ENCODE results near the gene NFIC. TPM values are rescaled to one million over a fixed set of nuclear protein-coding genes. Genes with fewer than 3 reads are reported as not detected.

The NFIC gene
- polyA plus RNA-seq, 5 donors = 31.3 to 72.3 (median 36.8) TPM

DNA sequence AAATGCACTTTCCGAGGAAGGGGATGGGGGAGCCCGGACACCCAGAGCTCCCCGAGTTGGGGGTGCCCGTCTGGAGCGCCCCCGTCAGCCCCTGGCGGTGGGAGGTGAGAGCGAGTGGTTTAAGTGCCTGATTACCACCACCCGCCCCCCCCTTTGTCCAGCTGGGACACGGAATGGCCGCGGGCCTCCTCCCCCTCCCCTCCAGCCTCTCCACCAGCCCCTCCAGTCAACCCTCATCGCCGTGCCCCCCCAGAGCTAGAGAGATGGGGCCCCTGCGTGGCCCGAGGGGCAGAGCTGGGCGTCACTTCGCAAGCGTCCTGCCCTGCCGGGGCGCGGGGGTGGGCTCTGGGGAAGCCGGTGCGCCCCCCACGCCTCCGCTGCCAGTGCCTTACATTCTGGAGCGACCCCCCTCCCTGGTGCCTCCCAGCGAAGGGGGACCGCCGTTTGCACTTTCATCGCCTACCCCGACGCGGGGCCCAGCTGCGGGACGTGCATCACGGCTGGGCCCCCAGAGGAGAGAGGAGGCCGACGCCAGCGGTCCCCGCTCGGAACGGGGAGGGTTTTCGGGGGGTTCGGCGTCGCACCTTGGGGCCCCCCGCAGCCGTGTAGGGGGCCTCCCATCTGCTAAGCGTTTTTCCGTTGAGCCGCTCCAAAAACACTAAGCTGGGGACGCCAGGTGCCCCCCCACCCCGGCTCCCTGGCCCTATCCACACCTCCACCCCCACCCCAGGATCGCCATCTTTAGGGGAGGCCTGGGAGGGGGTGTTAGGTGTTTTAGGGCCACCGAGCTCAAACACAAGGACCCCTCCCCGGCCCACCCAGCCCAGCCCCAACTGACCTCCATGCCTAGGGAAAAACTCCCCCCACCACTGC, 97.6 kb downstream of the NFIC start:
- no peak for DNase-seq

DNA sequence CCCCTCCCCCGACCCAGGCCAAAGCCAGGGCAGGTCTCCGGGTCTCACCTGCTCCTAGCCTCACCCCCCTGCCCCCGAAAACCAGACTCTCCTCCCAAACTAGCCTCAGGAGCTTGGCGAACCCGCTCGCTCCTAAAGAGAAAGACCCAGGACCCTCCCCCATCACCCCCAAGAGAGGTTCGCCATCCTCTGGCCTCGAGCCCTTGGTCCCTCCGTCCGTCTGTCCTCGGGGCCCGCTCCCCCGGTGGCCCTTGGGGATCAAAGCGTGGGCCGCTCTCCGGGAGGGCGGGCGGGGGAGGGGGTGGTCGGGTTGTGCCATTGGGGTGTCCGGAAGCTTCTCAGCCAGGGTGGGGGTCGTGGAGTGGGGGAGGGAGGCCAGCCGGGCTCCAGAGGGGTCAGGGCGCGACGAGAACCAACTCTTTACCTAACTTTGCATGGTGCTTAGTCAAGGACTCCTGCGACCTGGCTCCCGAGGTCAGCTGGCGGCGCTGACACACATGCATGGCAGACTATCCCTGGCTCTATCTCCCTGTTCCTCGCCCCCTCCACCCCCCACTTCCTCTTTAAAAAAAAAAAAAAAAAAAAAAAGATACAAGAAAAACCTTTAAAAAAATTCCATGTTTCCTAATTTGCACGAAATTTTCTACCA, 98.3 kb downstream of the NFIC start:
- no peak for DNase-seq

DNA sequence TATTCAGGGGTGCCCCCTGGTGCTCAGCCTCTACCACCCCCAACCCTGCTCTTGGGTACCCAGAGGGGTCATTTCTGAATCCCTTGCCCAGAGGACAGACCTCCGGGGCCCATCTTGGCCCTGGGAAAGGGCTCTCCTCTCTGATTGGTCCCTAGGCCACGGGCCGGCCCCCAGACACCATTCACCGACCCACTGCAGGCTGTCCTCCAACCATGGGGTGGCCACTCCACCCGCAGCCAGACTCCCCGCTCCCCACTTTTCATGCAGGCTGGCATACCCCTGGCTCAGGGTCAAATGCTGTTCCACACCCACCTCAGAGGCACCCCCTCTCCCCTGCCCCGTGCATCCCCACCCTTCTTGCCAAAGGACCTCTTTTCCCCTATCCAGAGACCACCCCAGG, 99.2 kb downstream of the NFIC start:
- no peak for DNase-seq

DNA sequence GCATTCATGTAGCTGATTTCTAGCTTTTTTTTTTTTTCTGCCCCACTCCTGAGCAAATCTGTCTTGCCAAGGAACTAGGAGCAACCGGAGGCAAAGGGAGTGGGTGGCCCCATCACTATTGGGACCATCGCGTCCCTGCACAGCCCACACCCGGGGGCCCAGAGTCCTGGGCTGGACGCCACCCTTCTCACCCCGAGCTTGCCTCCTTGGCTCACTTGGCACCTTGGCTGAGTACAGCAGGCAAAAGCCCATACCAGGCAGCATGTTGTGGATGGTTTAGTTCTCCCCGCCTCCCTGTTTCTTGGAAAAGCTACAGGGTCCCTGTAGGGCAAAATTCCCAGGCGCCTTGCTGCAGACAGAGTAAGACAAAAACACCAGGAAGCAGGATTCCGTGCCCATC, 100.3 kb downstream of the NFIC start:
- DNase-seq = no peak

DNA sequence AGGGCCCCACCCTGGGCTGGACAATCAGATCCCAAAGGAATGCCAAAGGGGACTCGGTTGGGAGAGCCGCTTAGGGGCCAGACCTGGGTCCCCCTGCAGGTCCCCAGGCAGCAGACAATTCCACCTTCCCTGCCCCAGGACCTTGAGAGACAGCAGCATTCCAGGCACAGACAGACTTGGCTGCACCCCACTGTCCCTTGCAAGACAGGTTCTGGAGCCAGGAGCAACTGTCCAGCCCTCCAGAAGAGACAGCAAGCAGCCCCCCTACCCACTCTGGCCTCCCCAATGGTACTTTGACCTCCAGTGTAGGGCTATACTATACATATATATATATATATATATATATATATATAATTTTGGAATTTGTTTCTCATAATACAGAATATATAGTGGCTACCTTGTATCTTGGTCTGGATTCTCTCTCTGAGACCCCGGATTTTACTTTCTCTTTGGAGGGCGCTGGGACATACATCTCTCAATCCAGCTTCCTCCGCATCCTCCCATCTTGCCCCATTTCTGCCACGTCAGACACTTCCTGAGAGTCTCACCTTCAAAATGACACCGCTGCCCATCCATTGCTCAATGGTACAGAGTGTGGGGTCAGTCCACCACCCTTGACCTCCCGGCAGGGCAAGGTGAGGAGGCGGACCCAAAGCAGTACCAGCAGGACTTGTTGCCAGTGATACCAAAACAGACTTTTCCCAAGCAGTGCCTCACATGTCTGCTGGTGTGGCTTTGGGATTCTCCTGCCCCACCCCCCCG, 101.2 kb downstream of the NFIC start:
- no peak for DNase-seq

DNA sequence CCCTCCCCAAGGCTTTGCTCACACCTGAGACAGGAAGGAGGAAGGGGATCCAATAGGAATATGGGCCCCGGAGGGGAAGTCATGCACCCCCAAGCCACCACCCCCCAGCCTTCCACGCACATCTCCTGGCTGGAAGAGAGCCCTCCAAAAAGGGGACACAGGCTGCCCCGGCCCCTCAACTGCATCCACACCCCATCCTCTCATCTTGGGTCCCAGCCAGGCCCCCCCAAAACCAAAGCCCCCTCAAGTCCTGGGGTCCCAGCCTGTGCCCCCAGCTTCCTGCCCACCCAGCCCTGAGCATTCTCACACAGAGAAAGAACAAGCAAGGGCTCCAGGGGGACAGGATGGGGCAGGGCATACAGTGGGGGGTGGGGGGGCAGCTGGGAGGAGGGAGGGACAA, 101.8 kb downstream of the NFIC start:
- no peak for DNase-seq

DNA sequence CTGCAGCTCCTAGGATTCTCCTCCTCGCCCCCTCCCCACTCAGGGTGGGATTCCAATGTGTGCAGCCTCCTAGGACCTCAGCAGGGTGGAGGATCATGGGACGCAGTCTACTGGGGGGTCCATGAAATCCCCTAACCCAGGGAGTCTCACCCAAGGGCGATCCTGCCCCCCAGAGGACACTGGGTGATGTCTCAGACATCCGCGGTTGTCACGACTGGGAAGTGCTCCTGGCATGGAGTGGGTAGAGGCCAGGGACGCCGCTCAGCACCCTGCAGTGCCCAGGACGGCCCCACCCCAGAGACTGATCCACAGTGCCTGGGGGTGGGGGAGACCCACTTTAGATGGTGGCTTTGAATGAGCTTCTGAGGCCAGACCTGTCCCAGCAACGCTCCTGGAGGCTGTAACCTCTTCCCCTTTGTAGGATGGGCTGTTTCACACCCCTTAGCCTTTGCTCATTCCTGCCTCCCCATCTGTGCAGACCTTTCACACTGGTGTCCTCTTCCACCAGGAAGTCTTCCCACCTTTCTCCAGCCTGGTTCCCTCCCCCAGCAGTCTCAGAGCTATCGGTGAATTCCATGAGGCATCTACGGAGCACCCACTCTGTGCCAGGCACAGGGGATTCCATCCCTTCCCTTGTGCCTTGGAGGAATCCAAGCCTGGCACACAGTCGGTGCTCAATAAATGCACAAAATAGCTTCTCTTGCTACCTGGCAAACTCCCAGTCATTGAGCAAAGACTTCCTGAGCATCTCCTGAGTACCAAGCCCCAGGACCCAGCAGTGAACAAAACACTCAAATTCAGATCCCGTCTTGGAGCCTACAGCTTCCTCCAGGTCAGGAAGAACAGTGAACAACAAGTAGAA, 103.5 kb downstream of the NFIC start:
- no peak for DNase-seq

DNA sequence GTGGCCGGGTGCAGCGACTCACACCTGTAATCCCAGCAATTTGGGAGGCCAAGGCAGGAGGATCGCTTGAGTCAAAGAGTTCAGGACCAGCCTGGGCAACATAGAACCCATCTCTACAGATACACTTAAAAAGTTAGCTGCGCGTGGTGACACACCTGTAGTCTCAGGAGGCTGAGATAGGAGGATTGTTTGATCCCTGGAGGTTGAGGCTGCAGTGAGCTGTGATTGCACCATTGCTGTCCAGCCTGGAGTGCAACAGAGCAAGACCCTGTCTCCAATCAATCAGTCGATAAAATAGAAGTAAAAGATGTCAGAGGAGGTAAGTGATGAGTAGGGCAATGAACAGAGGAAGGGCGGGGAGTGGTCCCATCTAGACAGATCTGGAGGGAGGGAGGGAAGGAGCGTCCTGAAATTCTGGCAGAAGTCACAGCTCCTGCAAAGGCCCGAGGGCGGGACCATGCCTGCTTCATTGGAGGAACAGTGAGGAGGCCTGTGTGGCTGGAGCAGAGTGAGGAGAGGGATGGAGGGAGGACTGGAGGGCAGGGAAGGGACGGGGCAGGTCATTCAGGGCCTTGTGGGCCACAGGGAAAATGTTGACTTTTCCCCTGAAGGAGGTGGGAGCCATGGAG, 104.2 kb downstream of the NFIC start:
- no peak for DNase-seq

DNA sequence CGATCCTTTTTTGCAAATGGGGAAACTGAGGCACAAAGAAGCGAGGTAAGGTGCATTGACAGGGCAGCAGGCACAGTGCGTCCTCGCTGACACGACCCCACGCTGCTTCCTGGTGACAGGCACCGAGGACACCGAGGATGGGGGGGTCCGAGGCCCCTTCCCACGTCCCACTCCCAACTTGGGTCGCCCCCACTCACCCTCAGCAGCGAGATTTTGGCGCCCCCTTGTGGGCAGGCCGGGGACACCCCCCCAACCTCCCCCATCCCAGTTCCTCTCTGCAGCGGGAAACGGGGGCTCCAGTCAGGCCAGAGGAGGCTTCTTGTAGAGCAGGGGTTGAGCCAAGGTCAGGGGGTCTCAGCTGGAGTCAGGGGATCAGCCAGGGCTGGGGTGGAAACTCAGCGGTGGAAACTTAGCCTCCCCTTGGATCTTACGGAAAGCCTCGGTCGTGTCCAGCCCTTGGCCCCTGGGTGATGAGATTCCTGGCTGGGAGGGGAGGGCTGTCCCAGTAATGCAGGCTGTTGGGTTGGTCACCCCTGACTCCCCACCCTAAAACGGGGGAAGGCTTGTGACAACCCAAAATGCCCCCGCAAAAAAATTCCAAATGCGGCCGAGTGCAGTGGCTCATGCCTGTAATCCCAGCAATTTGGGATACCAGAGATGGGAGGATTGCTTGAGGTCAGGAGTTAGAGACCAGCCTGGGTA, 105.7 kb downstream of the NFIC start:
- DNase-seq = no peak

DNA sequence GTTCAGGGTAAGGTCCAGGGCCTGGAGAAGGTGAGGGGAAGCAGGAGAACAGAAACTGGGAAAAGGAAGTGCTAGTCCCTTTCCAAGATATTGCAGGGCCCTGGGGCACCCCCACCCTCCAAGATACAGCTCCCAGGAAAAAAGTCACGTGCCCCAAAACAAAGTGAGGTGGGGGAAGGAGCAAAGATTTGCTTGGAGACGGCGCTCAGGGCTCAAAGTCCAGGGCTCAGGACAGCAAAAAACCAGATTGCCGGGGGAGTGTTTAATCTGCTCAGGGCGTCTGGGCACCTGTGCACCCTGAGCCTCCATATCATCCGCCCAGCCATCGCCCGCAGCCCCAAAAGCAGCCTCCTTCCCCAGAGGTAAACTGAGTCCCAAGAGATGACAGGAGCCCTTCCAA, 107.6 kb downstream of the NFIC start:
- no peak for DNase-seq

DNA sequence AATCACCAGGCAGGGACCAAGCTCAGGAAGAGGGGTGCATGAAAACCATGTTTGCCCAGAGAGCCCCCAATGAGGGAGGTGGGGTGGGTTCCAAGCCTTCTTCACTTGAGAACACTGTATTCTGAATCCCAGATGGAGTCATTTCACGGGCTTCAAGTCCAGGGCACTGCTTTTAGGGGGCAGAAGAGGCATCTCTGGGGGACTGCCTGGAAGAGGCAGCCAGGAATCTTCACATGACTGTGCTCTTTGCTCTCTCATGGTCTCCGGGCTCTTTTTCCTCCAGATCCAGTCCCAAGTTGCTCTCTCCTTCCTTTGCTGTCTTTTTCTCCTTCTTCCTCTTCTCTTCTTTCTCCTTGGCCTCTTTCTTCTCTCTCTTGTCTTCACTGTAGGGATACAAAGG, 108.2 kb downstream of the NFIC start:
- DNase-seq = no peak

DNA sequence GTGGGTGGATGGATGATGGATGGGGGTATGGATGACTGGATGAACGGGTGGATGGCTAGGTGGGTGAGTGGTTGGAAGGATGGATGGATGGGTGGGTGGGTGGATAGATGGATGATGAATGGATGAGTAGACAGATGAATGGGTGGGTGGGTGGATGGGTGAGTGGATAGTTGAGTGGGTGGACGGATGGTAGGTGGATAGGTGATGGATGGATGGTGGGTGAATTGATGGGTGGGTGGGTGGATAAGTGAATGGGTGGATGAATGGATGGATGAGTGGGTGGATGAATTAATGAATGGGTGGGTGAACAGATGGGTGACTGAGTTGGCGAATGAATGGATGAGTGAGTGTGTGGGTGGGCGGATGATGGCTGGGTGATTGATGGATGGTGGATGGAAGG, 109.1 kb downstream of the NFIC start:
- DNase-seq = no peak

DNA sequence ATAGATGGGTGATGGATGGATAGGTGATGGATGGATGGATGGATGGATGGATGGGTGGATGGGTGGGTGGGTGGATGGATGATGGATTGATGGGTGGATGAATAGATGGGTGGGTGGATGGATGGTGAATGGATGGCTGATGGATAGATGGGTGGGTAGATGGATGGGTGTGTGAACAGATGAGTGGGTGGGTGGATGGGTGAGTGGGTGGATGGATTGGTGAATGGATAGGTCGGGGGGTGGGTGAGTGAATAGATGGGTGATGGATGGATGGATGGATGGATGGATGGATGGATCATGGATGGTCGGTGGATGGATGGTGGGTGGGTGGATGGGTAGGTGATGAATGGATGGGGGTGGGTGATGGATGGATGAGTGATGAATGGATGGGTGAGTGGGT, 110.4 kb downstream of the NFIC start:
- DNase-seq = no peak

DNA sequence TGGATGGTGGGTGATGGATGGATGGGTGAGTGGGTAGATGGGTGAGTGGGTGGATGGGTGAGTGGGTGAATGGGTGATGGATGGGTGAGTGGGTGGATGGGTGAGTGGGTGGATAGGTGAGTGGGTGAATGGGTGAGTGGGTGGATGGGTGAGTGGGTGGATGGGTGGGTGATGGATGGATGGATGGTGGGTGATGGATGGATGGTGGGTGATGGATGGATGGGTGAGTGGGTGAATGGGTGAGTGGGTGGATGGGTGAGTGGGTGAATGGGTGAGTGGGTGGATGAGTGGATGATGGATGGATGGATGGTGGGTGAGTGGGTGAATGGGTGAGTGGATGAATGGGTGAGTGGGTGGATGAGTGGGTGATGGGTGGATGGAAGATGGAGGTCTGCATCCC, 111.1 kb downstream of the NFIC start:
- DNase-seq = no peak

DNA sequence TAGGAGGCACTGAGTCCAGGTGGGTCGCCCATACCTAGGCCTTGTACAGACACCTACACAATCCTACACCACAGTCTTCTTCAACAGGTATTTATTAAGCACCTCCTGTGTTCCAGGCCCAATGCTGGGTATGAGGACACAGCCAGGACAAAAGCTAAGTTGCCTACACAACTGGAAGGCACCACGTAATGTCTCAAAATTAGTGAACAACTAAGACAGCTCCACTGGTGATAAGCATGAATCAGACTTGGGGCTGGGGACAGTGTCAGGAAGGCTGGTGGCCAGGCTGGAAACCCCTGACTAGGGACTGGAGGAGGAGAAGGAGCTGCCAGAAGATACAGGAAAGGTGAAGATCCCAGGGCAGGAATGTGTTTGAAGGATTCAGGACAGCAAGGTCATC, 111.6 kb downstream of the NFIC start:
- DNase-seq = no peak

DNA sequence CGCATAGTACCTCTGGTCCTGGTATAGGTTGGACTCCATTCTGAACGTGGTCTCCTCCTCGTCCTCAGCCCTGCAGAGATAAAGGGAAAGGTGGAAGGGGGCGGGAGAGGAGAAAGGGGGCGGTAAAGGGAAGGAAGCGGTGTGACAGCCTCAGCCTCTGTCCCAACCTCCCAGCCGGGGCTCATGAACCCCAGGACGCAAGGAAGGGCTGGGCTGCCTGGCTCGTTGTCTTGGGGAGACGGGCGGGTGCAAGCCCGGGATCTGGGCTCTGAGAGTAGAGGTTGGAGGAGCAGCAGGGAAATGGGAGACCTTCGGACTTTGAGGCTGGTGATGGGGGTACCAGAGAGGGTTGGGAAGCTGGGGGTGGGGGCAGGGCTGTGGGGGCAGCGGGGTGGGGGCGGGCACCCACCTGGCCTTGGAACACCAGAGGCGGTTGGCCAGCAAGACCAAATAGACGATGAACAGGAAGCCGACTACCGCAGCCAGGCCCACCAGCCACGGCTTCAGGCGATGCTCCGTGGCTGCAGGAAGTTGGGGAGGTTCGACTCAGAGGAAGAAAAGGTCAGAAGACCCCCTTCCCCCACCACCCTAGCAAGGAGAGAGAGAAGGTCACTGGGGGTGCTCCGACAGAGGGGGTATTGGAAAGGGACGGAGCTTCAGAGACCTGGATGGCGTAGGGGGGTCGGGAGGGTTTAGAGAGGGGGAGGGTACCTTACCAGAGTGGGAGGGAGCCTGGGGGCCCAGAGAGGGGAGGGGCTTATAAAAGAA, 112.2 kb downstream of the NFIC start:
- no peak for DNase-seq

DNA sequence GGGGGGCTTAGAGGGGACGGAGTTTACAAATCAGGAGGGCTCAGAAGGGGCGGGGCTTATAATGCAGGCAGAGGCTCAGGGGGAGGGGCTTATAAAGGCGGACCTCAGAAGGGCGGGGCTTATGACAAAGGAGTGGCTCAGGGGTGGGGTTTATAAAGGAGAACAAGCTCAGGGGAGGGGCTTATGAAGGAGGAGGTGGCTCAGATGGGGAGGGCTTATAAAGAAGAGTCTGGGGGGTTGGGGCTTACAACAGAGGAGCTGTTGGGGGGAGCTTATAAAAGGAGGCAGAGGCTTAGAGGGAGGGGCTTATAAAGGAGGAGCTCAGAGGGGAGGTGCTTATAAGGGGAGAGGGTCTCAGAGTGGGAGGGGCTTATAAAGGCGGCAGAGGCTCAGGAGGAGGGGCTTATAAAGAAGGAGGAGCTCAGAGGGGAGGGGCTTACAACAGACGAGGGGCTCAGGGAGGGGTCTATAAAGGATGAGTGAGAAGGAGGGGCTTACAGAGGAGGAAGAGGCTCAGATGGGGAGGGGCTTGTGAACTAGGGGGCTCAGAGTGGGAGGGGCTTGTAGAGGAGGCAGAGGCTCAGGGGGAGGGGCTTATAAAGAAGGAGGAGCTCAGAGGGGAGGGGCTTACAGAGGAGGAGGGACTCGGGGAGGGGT, 112.9 kb downstream of the NFIC start:
- no peak for DNase-seq

DNA sequence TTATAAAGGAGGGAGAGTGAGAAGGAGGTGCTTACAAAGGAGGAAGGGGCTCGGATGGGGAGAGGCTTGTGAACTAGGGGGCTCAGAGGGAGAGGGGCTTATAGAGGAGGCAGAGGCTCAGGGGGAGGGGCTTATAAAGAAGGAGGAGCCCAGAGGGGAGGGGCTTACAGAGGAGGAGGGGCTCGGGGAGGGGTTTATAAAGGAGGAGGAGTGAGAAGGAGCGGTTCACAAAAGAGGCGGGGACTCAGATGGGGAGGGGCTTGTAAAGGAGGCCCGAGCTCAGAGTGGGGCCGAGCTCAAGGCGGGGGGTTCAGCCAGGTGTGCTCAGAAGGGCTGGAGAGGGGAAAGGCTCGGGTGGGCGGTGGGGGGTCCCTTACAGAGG, 113.4 kb downstream of the NFIC start:
- DNase-seq = no peak

DNA sequence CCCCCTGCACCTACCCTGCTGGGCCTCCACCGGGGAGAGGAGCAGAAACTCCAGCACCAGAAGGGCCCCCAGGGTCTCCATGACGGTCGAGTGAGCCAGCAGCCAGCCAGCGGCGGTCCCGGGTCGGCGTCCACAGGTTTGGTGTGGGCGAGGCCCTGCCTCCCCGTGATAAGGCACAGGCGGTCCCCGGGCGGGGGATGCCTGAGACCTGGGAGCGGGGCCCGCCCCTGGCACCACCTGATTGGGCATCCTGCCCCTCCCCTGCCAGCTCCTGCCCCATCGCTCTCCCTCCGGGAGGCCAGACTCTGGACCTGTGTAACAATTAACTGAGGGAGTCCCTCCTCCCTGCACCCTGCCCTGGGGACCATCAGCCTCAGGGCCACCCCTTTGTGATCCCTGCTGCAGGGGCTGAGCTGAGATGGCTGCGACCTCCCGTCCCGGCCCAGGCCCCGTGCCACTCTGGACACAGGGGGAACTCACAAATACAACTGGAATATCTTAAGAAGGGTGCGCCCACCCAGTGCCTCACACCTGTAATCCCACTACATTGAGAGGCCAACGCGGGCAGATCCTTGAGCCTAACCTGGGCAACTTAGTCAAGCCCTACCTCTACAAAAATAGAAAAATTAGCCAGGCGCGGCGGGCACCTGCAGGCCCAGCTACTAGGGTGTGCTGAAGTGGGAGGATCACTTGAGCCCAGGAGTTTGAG, 114.2 kb downstream of the NFIC start, which contains the start of gene SMIM24:
Gene SMIM24, minus strand, starts transcription at position 143 of the 709 bp plus-strand sequence. Its CDS starts 62 bp downstream, at position 81.
- DNase-seq = no peak
